GM19193 (cell line): Measurements from ENCODE around the gene OR6B1.

Experiments
- POLR2A ChIP-seq: IDR thresholded peaks from 4 replicates; pipeline ENCODE4 v1.6.1; 2011; ENCODE audit not compliant: insufficient read depth, insufficient read length; ENCODE audit errors: extremely low read depth

The OR6B1 gene

DNA sequence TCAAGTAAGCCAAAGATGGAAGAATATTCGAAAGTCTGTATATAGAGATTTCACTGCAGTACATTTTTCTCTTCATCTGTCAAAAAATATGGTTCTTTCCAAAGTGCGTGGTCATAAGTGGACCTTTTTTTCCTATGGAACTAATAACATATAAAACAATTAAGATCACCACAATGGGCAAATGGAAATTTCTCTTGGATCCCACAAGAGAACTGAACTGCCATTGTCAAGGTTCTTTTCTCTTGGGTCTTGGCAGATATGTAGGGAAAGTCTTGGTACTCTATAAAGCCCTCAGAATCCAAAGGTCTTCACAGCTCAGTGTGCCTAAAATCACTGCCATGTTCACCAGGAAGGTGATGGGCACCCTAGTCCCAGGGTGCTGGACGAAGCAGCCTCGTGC, at the start of gene OR6B1:
OR6B1 (plus strand) TSS at position 301 of the 400 bp plus-strand sequence. CDS start 3,677 bp downstream, outside the sequence.
- TF ChIP-seq POLR2A = no peak

DNA sequence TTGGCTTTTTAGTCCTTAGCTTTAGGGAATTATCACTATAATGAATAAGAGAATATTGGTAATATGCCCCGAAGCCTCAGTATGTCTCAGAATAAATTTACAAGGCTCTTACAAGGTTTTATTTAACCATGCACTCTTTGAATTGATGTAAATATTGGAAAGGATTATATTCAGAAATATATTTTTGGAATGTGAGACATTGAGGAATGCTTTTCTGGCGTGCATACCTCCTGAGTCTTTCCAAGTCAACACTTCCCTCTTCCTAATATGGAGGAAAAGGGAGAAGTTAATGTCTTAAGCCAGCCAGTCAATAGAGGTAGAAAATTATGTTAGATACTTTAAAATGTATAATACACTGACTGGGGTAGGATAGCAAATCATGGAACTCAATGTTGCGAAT, 46.7 kb upstream of the OR6B1 start:
- no peak for TF ChIP-seq POLR2A

DNA sequence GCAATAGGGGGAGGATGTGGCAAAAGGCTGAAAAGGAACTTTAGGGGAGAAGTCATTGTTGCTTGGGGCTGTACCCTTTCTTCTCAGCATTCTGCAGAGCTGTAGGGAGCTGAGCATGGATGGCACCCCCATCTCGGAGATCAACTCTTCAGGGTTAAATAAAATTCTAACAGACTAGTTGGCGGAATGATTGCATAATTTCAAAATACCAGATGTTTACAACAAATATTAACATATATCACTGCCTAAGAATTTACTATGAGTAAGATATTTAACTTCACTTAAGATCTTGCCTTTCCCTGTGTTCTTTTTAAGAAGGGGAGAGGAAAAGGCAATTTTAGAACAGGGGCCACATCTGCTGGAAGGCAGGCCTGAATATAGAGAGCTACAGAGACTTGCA, 46.0 kb upstream of the OR6B1 start:
- TF ChIP-seq POLR2A = no peak

DNA sequence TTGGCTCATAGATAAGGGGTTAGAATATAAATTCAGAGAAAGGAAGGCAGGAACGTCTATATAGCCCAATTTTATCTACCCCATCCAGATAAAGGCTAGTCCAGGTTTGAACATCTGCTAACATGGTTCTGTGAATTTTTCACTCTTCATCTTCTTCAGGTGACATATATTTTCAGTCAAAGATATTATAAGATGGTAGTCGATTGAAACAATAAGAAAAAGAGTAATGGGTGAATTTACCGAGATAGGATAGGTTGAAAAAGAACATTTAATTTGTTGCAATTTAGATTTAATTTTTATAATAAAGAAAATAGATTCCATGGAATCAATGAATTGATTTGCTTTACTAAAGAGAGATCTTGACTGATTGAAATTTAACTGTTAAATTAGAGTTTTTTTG, 45.6 kb upstream of the OR6B1 start, which contains the start of gene OR2F1:
OR2F1 (plus strand) TSS at position 301 of the 400 bp plus-strand sequence. CDS start 5,127 bp downstream, outside the sequence.
- TF ChIP-seq POLR2A = no peak

DNA sequence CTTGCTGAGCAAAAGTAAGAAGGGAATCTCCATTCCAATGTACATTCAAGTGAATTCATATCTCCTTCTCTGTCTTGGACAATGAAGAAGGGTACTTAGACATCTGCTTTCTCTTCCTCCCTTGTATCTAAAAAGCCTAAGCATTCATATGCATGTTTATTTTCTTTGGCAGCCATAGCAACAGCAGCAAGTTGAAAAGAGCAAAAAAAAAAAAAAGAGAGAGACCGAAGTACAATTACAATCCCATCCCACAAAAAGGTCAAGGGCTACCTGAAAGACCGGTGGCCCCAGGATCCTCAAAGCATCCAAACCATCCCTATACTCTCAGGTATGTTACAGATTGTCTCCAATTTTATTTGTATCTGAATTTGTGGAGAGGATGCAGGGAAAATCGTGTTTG, 41.3 kb upstream of the OR6B1 start:
- TF ChIP-seq POLR2A = no peak

DNA sequence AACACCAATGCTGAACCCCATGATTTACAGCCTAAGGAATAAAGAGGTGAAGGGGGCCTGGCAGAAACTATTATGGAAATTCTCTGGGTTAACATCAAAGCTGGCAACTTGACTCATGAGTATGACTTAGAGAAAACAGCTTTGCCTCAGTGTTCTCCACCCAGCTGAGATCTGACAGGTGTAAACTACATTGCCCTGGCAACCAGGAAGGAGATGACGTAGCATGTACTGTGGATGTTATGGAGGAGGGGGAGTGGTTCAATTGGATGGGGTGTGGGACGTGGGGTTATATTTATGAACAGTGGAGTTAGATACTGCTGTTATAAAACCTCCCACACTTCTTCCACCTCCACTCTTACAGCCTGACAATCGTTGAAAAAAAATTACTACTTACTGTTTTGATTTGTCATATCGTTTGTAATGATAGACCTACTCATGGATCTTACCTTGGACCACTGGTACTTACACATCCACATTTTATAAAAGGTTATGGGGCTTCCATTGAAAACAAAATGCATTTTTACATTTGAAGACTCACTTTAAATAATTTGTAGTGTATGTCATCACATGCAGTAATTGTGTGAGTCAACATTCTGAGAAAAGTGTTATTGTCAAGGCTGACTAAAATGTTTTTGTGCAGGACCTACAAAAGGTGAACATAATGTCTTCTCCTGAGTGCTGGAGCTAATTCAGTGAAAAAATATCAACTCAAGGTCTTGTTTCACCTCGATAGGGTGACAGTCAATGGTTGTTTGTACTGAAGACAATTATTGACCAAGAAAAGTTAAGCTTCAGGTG, 39.1 kb upstream of the OR6B1 start:
- no peak for TF ChIP-seq POLR2A

DNA sequence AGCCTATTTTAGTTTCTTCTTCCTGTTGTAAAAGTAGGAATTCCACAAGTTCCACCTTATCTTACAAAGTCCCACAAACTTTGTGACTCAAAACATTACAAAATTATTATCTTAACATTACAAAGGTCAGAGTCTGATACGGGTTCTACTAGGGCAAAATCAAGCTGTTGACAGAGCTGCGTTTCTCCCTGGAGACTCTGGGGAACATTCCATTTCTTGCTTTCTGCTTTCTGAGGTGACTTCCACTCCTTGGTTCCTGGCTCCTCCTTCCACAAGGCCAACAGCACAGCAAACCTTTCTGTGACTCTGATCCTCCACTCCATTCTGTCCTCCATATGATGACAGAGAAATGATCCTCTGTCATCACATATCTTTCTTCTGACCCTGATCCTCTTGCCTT, 34.8 kb upstream of the OR6B1 start:
- no peak for TF ChIP-seq POLR2A

DNA sequence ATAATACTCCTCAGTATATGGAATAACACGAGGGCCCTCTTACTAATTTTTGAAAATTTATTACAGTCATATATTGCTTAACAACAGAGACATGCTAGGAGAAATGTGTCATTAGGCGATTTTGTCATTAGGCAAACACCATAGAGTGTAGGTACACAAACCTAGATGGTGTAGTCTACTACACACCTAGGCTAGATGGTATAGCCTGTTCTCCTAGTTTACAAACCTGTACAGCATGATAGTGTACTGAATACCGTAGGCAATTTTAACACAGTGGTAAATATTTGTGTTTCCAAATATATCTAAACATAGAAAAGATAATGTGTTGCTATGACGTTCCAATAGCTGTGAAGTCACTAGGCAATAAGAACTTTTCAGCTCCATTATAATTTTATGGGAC, 32.7 kb upstream of the OR6B1 start:
- TF ChIP-seq POLR2A = no peak

DNA sequence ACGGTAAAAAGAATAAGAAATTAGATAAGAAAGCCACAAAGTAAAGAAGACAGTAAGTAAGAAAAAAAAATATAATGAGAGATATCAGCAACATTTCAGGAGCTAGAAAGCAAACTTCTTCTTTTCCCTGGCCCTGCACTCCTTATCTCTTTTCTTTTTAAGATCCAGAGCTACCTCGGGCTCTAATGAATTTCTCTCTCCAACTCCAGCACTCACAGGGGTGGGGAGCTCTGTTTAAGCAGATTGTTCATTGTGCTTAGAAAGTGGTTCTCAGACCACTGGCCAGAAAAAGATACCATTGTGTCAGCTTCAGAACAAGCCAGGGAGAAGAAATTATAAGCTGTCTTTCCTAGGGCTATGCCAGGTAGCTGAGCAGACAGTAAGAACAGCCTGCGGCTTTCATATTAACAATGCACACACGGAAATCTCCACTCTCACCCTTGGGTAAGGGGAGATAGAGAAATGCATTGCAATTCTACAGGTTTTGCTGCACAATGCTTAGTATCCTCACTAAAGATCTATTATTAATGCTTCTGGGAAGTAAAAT, 26.2 kb upstream of the OR6B1 start:
- no peak for TF ChIP-seq POLR2A

DNA sequence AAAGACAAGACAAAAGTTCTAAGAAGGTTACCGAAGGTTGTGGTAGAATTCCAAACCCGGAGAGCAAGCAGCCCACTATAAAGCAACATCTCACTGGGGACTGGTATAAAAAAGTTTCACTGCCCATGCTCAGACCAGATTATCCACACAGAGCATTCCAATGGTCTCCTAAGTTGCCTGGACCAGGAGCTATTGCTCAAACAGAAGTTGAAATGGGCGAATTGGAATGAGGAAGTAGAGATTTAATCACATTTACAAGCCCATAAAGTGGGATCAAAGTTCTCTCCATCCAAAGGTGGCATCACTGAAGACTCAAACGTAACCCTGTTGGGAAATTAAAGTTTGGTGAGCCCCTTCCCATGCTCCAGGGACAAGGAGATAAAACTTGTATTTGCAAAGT, 25.7 kb upstream of the OR6B1 start:
- TF ChIP-seq POLR2A = no peak

DNA sequence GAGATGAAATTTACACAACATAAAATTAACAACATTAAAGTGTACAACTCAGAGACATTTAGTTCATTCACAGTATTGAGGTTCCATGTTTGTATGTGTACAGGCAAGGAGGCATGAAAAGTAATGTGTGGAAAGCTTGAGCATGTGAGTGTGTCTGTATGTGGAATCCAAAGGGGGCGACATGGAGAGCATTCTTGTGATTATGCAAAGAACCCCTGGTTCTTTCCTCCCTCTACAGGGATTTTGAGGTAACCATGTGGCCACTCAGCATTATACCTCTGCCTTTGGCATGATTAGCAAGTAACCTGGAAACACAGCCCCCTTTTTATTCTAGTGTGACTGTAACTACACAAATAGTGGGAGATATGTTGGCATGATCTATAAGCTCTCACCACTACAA, 24.5 kb upstream of the OR6B1 start:
- TF ChIP-seq POLR2A = no peak

DNA sequence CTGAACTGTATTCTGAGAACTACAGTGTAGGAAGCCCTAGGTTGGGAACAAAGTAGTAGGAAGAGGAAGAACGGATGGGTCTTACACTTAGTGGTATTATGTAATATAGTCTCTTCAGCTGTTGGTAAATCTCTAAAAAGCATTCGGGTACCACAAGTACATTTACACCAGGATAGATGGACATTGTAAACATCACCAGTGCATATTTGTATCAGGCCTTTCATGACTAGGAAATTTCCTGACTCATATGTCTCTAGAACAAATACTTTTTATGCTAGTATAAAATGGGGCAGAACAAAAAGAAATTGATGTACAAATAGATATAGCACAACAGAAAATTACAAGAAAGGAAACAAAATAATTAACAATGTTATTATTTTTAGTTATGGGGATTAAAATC, 21.5 kb upstream of the OR6B1 start:
- no peak for TF ChIP-seq POLR2A

DNA sequence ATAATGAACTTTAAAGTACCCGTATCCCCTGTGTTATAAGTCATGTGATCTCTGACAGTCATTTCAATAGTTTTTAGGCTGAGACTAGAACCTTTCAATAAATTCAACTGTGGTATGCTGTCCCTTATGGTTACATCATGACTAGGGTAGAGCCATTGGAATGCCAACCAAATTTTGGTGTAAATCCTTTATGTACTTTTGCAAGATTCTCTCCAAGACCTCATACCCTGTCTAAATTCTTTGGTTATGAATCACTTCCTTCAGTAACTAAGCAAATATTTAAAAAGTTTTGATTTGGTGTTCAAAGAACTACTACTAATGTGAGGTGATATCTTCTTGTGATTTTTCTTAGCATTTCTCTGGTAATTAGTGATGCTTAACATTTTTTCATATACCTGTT, 20.8 kb upstream of the OR6B1 start:
- no peak for TF ChIP-seq POLR2A

DNA sequence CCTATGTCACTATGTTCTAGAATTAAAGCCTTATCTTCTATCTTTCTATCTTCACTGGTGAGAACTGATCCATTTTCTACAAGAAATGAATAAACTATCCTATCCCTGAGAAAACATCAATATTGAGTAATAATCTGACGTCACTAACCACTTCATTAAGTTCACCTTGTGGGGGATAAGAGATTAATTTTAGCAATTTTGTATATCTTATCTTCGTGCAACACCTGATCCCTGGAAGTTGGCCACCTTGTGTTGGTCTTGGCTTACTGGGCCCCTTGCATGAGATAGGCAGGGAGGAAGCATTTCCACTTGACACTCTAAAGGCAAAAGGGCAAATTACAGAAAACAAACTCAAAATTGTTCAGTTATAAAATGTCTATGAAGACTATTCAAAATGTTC, 20.1 kb upstream of the OR6B1 start:
- no peak for TF ChIP-seq POLR2A

DNA sequence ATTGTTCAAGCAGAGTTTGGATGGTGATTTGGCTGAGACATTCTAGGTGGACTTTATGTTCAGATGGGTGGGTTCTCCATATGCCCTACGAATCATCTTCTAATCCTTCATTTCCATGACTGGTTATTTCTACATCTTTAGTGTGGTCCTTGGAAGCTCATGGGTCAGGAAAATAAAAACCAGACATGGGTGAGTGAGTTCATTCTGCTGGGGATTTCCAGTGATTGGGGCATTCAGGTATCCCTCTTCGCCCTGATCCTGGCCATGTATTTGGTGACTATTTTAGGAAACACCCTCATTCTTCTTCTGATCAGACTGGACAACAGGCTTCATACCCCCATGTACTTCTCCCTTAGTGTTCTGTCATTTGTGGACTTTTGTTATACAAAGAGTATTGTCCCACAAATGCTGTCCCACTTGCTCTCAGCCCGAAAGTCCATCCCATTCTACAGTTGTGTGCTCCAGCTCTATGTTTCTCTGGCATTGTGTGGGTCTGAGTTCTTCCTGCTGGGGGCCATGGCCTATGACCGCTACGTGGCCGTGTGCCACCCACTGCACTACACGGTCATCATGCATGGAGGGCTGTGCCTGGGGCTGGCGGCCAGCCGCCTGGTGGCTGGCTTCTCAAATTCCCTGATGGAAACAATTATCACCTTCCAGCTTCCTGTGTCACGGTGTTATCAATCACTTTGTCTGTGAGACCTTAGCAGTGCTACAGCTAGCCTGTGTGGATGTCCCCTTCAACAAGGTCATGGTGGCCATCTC, 19.2 kb upstream of the OR6B1 start:
- no peak for TF ChIP-seq POLR2A

DNA sequence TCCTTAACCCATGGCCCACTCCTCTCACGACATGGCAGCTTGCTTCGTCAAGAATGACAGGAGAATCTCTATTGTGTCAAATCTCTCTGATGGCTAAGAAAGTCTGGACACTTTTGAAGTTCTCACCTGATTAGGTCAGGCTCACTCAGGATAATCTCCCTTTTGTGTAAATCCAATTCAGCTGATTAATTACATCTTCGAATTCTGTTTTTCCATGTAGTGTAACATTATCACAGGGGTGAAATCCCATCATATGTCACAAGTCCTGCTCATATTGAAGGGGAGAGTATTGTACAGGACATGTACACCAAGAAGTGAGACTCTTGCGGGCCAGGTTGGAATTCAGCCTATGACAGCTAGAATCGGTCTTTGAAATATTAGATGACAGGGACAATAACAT, 16.2 kb upstream of the OR6B1 start:
- no peak for TF ChIP-seq POLR2A

DNA sequence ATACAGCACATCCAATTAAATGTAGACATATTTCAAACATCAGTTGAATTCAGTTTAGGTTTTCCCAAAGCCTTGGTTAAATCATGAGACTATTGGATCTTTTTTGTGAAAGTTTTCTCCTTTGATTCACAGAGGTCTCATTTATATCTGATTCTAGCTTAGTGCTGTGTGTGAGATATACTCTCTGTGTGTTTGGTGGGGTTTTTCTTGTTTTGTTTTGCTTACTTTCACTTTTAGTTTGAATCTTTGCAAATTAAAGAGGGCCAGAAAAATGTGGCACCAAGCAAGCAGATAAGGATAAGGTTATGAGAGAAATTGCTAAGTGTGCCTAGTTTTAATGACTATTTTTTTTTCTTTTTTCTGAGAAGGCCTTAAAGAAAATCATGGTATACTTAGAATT, 12.6 kb upstream of the OR6B1 start:
- no peak for TF ChIP-seq POLR2A
